NT2/D1 (cell line): ENCODE results near the gene ANKRD28.

Experiments used
- SUZ12 ChIP-seq: IDR thresholded peaks from 2 replicates; pipeline ENCODE4 v1.6.1; 2011; ENCODE audit not compliant: insufficient read length, insufficient read depth; ENCODE audit errors: extremely low read depth
- YY1 ChIP-seq: IDR thresholded peaks from 2 replicates; pipeline ENCODE4 v1.6.1; 2011; ENCODE audit not compliant: insufficient read length, insufficient read depth

- TF ChIP-seq SUZ12 (no peak), YY1 (no peak)
These were observed 107.5 kb downstream of the ANKRD28 start for GRCh38 chr3:15690230-15690629.
